Endothelial cell of hepatic sinusoid (primary cell): ENCODE data around the gene LDLRAD4.

Experiments used
- in situ Hi-C: cut with HindIII; loops from 2 replicates; pipeline ENCODE4 v1.10.0; 2017; ENCODE audit warnings: low sequenced_read_pairs

LDLRAD4 gene

DNA sequence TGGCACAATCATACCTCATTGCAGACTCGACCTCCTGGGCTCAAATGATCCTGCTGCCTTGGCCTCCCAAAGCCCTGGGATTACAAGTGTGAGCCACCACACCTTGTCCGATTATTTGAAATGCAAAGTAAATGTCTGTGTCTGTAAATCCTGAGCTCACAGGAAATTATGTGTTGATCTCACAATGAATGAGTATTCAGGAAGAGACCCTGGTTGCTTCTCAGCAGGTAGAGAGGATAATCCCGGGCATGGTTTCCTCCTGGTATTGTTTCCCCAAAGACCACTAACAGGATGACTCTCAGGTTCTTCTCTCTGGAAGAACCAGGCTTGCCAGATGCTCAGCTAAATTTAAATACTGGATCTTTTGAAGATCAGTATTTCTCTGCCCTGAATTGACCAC, 147.6 kb downstream of the LDLRAD4 start:
- in situ Hi-C loops: no loop called here

DNA sequence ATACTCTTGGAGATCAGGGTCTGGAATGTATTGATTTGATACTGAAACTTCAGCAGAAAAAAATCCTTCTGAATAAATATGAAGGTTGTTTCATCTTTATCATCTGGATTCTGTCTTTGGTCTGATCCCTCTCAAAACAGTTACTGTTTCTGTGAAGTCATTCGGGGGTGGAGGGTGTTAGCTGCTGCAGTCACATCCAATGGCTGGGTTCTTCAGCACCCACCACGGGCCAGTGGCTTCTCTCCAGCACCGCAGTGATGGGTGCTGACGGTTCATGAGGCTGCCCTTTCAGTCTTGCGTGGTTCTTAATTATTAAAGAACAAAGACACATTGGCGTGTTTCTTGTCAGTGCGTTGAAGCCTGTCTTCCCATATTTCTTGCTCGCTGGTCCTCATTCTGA, 148.0 kb downstream of the LDLRAD4 start:
- in situ Hi-C loops: no loop called here

DNA sequence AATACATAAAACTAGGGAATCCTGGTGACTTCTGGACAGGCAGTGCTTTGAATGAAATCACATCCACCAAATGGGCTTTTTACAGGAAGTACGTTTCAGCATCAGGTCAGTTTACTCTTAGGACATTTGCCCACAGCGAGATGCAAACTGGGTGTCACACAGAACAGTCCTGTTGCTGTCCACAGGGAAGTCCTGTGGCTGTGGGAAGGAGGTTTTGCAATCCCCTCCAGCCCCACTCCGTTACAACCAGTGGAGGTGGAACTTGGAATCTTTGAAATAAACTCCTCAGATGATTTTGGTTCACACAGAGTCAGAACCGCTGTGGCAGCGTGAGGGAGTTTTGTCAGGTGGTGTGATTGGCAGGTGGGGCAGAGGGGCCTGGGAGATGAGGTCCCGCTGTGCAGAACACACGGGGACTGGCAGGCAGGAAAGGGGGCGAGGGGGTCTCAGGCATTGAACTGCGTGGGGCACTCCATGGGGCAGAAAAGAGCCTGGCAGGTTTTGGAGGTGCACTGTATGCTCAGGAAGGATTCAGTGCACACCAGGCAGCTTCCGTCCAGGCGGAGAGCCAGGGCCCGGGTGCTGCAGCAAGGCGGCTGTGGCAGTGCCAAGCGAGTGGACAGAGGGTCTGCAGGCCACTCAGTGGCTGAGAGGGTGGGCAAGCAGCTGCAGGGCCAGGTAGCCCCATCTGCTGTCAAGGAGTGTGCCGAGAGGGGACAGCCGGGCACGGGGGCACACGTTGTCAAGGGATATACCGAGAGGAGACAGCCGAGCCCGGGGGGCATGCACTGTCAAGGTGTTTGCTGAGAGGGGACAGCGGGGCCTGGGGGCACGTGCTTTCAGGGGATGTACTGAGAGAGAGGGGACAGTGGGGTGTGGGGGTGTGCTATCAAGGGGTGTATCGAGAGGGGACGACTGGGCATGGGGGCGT, 148.7 kb downstream of the LDLRAD4 start:
- in situ Hi-C loops: no loop called here

DNA sequence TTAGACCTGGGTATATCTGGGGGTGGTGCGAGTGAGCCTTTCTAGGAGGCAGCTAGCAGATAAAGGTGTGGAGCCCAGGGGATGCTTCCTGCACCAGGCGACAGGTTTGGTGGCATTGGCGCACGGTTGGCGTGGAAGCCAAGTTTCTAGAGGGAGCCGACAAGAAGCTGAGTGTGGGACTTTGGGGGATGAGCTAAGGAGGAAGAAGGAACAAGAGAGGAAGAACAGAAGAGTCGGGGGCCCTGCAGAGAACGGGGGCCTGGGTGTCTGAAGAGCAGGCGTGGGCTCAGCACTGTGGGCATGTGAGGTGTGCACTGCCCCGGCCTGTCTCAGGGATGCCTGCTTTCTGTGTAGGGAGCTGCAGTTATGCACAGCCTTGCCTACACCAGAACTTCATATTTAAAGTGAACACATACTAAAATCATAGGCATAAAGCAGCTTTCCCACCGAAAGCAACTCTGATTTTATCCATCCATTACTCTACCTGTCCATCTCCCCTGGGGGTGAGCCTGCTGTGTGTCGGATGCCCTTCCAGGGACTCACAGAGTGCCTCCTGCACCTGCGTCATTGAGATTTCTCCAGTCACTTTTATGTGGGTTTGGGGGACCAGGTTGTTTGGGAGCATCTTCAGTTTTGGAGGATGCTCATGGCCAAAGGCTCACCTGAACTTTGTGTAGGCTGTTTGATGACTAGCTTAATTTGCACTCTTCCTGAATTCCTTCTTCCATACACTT, 149.7 kb downstream of the LDLRAD4 start:
- in situ Hi-C loops: no loop called here

DNA sequence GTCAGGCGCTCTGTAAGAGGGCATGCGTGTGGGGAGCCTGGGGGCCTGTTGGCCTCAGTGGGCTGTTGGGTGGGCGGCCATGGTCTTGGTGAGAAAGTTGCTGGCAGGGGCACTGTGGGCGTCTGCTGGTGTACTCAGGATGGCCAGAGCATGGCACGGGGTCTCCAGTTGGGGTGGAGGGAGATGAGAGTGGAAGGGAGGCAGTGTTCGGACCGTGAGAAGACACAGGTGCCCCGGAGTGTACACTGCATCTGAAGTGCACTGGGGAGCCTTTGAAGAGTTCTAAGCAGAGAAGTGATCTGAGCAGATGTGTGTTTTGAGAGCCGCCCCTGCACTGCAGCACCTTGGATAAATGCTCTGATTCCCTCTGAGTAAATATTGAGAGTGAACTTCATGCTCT, 150.8 kb downstream of the LDLRAD4 start:
- in situ Hi-C loops: no loop called here

DNA sequence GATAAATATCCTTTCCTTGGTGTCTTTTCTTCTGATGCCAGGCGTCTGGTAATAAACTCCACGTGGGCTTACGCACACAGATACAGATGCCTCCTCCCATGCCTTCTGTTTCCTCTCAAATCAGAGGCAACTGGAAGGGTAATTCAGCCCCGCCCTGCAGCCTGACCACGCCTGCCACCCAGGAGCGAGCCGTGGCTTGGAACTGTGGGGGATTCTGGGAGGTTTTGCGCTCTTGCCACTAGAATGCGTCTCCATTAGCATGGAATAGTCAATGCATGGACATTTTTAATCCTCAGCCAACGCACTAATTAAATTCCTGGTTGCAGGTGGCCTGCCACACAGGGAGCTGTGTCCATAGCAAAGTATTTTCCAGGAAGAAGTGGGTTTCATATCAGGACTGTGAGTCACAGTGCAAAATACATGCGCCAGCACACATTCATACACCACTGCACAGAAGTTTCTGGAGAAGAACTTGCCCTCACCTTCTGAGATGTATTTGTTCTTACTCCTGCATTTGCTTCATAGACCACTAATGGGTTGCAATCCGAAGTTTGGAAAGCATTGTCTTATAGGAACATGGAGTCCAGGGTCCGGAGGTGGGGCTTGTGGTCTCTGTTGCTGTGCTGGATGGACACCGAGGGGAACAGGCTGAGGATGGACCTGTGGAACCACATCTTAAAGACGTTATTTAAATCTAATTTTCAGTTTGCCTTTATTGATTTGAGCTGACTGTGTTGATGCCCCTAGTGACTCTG, 151.4 kb downstream of the LDLRAD4 start:
- in situ Hi-C loops: no loop called here

DNA sequence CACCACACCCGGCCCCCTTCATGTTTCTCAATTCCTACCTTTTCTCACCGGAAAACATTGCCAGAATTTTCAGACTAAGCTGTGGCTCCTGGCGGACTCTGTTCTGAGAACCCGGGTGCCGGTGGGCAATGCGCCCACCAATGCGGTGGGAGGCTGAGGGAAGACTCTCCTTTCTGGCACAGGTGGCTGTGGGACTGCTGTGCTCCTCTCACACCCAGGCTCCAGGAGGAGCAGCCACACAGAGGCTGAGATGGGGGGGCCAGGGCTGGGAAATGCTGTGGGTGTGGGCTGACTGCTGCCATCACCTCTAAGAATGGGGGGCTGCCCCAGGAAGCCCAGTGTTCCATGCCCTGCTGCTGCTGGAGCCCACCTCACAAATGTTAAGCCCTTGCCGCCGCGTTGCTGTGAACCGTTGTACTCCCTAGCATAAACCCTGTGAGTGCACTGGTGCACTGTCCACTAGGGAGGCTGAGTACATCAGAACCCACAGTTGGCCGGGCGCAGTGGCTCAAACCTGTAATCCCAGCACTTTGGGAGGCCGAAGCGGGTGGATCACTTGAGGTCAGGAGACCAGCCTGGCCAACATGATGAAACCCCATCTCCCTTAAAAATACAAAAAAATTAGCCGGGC, 152.6 kb downstream of the LDLRAD4 start:
- in situ Hi-C loops: no loop called here

DNA sequence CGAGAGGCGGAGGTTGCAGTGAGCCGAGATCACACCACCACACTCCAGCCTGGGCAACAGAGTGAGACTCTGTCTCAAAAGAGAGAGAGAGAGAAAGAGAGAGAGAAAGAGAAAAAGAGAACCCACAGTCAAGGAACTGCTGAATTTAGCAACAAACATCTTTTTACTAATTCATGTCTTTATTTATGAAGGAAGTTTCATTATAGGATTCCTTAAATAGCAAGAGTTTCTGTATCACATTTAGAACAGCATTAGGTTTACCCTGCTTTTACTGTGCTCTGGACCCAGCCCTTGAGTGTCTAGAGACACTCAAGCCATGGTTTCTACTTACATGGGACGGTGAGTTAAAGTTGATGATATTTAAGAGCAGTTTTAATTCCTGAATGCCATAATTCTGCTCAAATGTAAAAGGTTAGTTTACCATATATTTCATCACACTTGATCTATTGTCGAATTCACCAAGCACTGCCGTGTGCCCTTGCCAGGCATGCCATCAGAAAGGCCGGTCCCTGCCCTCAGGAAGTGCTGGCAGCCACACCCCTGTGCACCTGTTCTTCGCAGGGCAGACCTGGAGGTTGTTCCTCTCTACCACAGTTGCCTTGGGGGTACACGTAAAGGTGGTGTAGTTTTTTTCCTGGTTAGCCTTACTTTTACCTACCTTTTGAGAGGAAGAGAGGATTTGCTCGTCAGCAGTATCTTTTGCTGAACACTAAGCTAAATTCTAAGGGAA, 153.3 kb downstream of the LDLRAD4 start:
- in situ Hi-C loops: no loop called here

DNA sequence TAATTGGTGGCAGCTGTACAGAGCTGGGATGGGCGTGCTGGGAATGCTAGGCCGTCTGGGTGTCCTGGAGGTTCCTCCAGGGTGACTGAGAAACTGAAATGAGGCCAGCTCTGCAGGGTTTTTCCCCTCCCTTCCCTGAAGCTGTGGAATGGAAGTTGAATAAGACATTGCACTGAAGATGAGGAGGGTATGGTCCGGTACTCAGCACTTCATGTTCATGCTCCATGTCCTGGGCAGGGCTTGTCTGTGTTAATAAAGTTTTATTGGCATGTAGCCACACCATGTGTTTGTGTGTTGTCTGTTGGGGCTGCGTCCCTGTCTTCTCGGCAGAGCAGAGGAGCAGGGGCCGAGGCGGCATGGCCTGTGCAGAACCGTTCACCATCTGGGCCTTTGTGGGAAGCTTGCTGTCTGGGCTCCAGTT, 154.0 kb downstream of the LDLRAD4 start:
- in situ Hi-C loops: no loop called here

DNA sequence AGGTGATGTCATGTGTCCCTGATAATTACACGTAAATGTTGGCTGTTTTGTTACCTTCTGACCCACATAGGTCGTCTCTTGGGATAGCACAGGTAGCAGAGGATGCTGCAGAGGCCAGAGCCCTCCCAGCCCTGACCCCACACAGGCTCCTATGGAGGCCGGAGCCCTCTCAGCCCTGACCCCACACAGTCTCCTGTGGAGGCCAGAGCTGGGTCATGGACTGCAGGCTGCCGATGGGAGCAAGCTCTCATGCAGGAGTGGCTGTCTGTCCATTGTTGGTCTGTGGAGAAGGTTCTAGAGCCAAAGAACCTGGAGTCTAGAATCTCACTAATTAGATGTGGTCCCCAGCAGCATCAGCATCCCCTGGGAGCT, 155.5 kb downstream of the LDLRAD4 start:
- in situ Hi-C loops: no loop called here

DNA sequence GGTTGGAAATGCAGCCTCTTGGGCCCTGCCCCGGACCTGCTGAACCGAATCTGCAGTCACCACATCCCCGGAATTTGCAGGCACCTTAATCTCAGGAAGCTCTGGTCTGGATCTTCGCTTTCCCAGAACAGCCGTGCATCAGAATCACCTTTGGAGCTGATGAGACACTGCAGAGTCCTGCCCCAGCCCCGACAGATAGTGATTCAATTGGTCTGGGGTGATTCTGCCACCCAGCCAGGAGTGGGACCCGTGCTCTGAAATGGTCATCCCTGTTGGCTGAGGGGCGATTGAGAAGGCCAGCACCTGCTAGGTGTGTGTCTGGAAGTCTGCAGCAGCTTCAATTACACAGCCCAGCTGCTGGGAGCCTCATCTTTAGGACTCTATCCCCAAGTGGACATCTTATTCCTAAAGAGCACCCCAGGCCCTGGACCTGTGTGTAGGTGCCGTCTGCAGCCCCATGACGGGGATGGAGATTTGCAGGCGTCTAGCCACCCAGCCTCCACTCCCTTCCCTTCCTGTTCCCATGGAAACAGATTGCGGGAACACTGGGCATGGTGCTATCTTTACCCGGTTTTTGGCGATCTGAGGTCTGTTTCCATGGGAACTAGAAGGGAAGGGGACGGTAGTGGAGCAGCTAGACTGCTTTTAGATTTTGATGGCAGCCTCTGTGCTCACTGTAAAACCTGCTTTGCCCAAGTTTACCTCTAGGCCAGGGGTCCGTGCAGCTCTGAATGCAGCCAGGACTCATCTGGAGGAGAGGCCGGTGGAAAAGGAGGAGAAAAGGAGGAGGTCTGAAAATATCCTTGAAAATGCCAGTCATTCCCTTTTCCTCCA, 156.1 kb downstream of the LDLRAD4 start:
- in situ Hi-C loops: no loop called here

DNA sequence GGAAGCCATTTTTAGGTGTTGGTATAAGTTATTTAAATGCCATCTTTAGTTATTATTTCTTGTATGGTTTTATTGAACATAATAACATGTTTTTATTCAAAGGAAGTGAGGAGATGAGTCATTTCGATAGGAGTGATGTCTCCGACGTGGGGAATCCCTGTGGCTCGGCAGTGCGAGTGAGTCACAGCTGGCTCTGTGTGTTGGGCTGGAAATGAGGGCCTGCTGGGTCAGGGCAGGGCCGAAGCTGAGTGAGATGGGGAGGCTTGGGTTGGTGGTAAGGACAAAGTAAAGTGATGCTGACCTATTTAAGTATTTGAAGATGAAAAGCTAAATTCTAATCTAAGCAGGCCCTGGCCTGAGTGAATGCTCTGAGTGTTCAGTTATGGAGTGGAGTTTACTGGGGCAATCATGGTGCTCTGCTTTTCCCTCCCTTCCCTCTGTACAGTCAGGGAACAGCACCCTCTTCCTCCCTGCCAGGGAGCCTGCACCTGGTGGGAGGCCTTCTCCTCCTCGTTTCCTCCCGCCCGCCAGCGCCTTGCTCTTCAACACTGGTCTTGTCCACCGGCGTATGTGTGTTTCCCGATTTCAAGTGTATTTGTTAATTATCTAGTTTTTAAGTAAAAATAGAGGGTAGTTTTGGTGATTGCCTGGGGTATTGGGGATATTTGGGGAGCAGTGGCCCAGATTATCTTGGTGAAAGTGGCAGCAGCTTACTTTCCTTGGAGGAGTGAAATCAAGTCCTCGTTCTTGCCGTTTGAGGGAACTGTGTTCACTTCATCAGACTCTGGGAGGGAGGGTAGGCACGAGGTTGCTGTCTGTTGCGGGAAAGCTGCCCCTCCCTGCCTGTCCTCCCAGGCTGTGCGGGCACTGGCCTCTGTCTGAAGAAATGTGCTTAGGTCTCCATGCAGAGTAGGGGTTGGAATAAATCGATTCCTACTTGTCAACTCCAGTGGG, 157.0 kb downstream of the LDLRAD4 start:
- in situ Hi-C loops: no loop called here

DNA sequence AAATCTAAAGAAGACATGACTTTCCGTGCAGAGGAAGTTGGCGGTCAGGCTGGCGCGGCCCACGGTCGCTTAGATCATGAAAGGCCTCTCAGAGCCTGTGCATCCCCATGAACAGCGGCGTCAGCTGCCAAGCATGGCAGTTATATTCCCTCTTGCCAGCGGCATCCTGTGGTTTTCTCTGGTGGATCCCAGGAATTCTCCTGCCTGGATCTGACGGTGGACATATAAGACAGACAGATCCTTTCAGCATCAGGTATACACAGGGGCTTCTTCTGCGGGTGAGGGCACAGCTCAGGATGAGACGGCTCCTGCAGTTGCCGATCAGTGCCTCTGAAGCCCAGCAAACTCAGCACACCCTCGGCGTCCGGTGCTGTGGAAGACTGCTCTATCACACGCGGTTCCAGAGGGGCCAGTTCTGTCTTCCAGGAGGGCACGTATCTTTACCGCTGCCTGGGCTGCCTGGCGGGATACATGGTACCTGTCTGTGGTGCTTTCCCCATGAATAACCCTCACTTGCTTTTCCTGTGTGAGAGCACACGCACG, 157.8 kb downstream of the LDLRAD4 start:
- in situ Hi-C loops: no loop called here

DNA sequence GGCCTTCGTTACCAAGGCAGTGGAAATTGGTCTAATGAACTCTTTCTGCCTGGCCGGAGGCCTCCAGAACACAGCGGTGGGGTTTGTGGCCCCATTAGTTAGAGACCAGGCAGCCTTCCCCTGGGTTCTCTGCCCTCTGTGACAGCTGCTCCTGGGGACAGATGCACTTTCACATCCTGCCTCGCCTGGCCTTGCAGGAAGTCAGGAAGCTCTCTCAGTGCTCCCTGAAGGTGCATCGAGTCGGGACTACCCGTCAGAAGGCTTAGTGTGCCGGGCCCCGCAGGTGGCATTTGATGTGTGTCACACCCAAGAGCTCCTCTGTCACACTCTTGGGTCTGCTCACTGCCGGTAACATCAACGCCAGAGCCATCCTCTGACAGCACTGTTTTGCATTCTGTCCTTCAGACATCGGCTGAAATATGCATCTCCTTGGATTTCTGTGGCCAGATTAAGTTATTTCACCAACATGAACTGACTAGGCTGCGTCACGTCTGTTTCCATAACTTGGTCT, 158.3 kb downstream of the LDLRAD4 start:
- in situ Hi-C loops: no loop called here

DNA sequence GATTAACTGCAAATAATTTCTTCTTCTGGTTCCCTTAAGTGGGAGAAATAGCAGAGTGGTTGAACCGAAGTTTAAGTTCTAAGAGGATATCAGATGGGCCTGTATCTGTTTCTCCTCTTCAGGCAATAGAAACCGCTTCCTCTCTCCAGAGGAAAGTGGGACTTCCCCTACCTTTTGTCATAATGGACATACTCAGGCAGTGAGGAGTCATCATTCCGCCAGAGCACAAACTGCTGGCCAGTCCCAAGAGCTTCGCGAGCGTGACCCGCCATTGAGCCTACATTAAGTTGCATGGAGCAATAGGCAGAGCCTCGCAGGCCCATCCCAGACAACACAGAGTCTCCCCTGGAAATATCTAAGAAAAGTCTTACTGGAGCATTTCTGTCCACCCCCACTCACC, 158.9 kb downstream of the LDLRAD4 start:
- in situ Hi-C loops: no loop called here

DNA sequence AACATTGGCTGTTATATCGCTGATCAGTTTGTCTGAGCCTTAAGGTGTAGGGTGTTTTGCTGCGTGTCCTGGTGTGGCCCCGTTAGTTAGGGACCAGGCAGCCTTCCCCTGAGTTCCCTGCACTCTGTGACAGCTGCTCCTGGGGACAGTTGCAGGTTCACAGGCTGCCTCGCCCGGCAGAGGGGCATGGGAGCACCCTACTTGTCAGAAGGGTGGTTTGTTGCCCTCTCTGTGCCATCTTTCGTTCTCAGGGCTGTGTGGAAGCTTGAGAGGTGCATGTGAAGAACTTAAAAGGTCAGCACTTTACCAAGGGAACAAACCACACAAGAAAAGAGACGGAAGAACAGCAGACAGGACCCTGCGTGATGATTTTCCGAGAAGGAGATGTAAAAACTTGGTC, 159.6 kb downstream of the LDLRAD4 start:
- in situ Hi-C loops: no loop called here

DNA sequence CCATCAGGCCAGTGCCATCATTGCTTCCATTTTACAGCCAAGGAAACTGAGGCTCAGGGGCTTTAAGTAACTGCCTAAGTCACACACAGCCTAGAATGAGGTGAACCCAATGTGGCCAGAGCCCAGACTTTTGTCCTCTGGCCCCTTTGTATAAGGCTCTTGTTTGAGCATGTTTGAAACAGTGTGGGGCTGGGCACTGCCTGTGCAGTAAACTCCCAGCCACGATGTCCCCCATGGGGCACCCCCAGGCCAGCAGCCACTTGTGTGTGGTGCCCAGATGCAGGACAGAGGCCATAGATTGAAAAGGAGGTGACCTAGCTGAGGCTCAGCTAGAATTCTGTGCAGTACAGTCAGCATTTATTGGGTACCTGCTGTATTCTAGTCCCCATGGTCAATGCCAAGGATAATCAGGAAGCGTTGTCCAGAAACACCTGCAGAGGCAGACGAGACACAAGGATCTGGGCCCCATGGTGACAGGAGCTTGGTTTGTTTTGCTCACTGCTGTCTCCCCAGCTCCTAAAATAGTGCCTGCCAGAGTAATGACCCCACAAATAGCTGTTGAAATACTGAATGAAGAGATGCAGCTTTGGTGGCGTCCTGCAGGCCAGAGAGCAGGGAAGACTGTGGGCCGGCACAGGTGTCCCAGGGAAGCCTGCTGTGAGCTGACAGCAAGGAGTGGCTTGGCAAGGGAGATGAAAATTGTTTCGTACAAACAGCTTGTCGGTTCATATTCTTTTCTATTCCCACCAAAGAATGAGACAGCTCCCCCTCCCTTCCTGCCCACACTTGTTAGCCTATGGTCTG, 160.7 kb downstream of the LDLRAD4 start:
- in situ Hi-C loops: no loop called here
